Measurements from ENCODE around the gene TAGLN2.
"Not testable (repeated sequence)": the region's sequence is repeated elsewhere in the genome, so short reads cannot be mapped to it uniquely, and the experiment has no call there.

Gene TAGLN2

DNA sequence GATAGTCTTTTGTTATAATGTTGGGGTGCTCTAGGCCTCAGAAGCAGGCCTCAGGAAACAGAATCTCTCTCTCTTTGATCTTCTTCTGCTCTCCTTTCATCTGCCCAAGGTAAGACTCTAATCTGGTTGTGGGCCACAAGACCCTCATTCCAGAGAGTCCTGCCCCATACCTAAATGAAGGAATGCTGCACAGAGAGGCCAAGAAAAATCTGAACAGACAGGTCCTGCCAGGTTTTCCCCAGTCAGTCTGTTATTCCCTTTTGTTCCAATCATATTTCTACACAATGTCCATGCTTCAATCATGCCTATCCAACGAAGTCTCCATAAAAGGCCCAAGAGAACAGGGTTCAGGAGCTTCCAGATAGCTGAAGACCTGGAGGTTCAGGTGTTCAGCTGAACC, 18.3 kb downstream of the TAGLN2 start:
- H3K23ac ChIP-seq (ENCODE audit: low read length in 2 of 2), result no peak overlapping the region
- H2BK120ac ChIP-seq (ENCODE audit: low read depth, low read length), result no peak overlapping the region
- H3K9ac ChIP-seq (ENCODE audit: low read length), result no peak overlapping the region
- H2AK5ac ChIP-seq (ENCODE audit: low read length, severe bottlenecking), result no peak overlapping the region
- no peak overlapping the region for H2BK15ac ChIP-seq (ENCODE audit: low read depth, poor library complexity, severe bottlenecking)
- H3K9me3 ChIP-seq (ENCODE audit: control insufficient read depth, low read length), result peaks cover 7% of the 10 kb centered on the region
- H2AFZ ChIP-seq (ENCODE audit: low read depth, low read length), result no peak overlapping the region
- no peak overlapping the region for H4K8ac ChIP-seq (ENCODE audit: low read length)
- H3K4me2 ChIP-seq (ENCODE audit: low read length, poor library complexity, severe bottlenecking), result no peak overlapping the region
- H3K14ac ChIP-seq (ENCODE audit: low read length in 2 of 2), result no peak overlapping the region
- H3K79me1 ChIP-seq (replicated peaks; ENCODE audit: low read length, poor library complexity, severe bottlenecking), result no peaks in the 10 kb centered on the region
- no peak overlapping the region for H3K27ac ChIP-seq (ENCODE audit: low read length, poor library complexity, severe bottlenecking)
- no peak overlapping the region for H4K91ac ChIP-seq (ENCODE audit: low read length)
- H3K27me3 ChIP-seq (ENCODE audit: control insufficient read depth in 1 of 2, insufficient read depth in 1 of 2, low read length in 2 of 2), result no peaks in the 10 kb centered on the region
- WGBS, result no CpG with 5 or more reads among the region's 1 CpG
- no peak overlapping the region for H2BK5ac ChIP-seq (ENCODE audit: low read depth, low read length, poor library complexity, severe bottlenecking)
- H3K4me3 ChIP-seq (ENCODE audit: insufficient read depth in 1 of 2, low read depth in 1 of 2, low read length in 2 of 2), result no peak overlapping the region
- no peaks in the 10 kb centered on the region for H3K36me3 ChIP-seq (ENCODE audit: control insufficient read depth in 1 of 2, insufficient read depth in 2 of 2, low read depth in 1 of 2, low read length in 2 of 2)
- DNase-seq, result no peak
- peak overlapping the region in 1 of 2 experiments; percentile 80 for H2BK12ac ChIP-seq (ENCODE audit: low read length in 2 of 2)
- H3K4ac ChIP-seq (ENCODE audit: low read depth in 1 of 2, low read length in 2 of 2), result no peak overlapping the region
- H3K4me1 ChIP-seq (ENCODE audit: control insufficient read depth, insufficient read depth, low read depth, low read length), result peaks cover 16% of the 10 kb centered on the region
- no peak overlapping the region for H3K18ac ChIP-seq (ENCODE audit: low read depth in 1 of 2, low read length in 2 of 2)

DNA sequence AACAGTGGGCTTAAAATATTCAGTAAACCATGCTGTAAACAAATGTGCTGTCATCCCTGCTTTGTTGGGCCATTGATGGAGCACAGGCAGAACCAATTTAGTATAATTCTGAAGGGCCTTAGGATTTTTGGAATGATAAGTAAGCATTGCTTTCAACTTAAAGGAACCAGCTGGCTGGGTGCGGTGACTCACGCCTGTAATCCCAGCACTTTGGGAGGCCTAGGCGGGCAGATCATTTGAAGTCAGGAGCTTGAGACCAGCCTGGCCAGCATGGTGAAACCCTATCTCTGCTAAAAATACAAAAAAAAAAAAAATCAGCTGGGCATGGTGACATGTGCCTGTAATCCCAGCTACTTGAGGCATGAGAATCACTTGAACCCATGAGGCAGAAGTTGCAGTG, 21.3 kb downstream of the TAGLN2 start:
- not testable (repeated sequence) for H2BK15ac ChIP-seq (ENCODE audit: low read depth, poor library complexity, severe bottlenecking); H3K4me1 ChIP-seq (ENCODE audit: control insufficient read depth, insufficient read depth, low read depth, low read length); DNase-seq

DNA sequence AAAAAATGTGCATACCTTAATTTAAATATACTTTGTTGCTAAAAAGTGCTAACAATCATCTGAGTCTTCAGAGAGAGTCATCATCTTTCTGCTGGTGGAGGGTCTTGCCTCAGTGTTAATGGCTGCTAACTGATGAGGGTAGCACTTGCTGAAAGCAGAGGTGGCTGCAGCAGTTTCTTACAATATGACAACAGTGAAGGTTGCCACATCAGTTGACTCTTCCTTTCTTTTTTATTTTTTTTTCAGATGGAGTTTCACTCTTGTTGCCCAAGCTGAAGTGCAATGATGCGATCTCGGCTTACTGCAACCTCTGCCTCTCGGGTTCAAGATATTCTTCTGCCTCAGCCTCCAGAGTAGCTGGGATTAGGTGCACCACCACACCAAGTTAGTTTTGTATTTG, 22.8 kb downstream of the TAGLN2 start:
- Histone ChIP-seq H3K14ac (ENCODE audit: low read length in 2 of 2) (no peak overlapping the region), H2BK120ac (ENCODE audit: low read depth, low read length) (no peak overlapping the region), H2BK5ac (ENCODE audit: low read depth, low read length, poor library complexity, severe bottlenecking) (no peak overlapping the region), H2BK12ac (ENCODE audit: low read length in 2 of 2) (no peak overlapping the region), H3K79me1 (replicated peaks; ENCODE audit: low read length, poor library complexity, severe bottlenecking) (no peaks in the 10 kb centered on the region), H3K4me2 (ENCODE audit: low read length, poor library complexity, severe bottlenecking) (no peak overlapping the region), H3K4ac (ENCODE audit: low read depth in 1 of 2, low read length in 2 of 2) (no peak overlapping the region), H3K4me3 (ENCODE audit: insufficient read depth in 1 of 2, low read depth in 1 of 2, low read length in 2 of 2) (no peak overlapping the region), H2AFZ (ENCODE audit: low read depth, low read length) (no peak overlapping the region), H3K27ac (ENCODE audit: low read length, poor library complexity, severe bottlenecking) (no peak overlapping the region), H3K4me1 (ENCODE audit: control insufficient read depth, insufficient read depth, low read depth, low read length) (peaks cover 12% of the 10 kb centered on the region), H3K27me3 (ENCODE audit: control insufficient read depth in 1 of 2, insufficient read depth in 1 of 2, low read length in 2 of 2) (peaks cover 0 to 4% of the 10 kb centered on the region in 2 experiments), H3K36me3 (ENCODE audit: control insufficient read depth in 1 of 2, insufficient read depth in 2 of 2, low read depth in 1 of 2, low read length in 2 of 2) (no peaks in the 10 kb centered on the region), H4K8ac (ENCODE audit: low read length) (no peak overlapping the region), H2AK5ac (ENCODE audit: low read length, severe bottlenecking) (no peak overlapping the region), H2BK15ac (ENCODE audit: low read depth, poor library complexity, severe bottlenecking) (no peak overlapping the region), H3K23ac (ENCODE audit: low read length in 2 of 2) (no peak overlapping the region), H3K18ac (ENCODE audit: low read depth in 1 of 2, low read length in 2 of 2) (no peak overlapping the region), H3K9me3 (ENCODE audit: control insufficient read depth, low read length) (peaks cover 7% of the 10 kb centered on the region), H3K9ac (ENCODE audit: low read length) (no peak overlapping the region), H4K91ac (ENCODE audit: low read length) (no peak overlapping the region)
- 96% methylated on average over 3 of the region's 3 CpGs for WGBS
- DNase-seq, result no peak

More for the DNA sequence above, 21.3 kb downstream of the TAGLN2 start:
- not testable (repeated sequence) for H3K23ac ChIP-seq (ENCODE audit: low read length in 2 of 2); H4K8ac ChIP-seq (ENCODE audit: low read length); H3K14ac ChIP-seq (ENCODE audit: low read length in 2 of 2); H2AK5ac ChIP-seq (ENCODE audit: low read length, severe bottlenecking); H2BK120ac ChIP-seq (ENCODE audit: low read depth, low read length); H2BK5ac ChIP-seq (ENCODE audit: low read depth, low read length, poor library complexity, severe bottlenecking); H3K79me1 ChIP-seq (replicated peaks; ENCODE audit: low read length, poor library complexity, severe bottlenecking); H3K9ac ChIP-seq (ENCODE audit: low read length); H2AFZ ChIP-seq (ENCODE audit: low read depth, low read length); H2BK12ac ChIP-seq (ENCODE audit: low read length in 2 of 2); H3K27ac ChIP-seq (ENCODE audit: low read length, poor library complexity, severe bottlenecking); H3K4me2 ChIP-seq (ENCODE audit: low read length, poor library complexity, severe bottlenecking); H4K91ac ChIP-seq (ENCODE audit: low read length); H3K4me3 ChIP-seq (ENCODE audit: insufficient read depth in 1 of 2, low read depth in 1 of 2, low read length in 2 of 2); H3K18ac ChIP-seq (ENCODE audit: low read depth in 1 of 2, low read length in 2 of 2); H3K9me3 ChIP-seq (ENCODE audit: control insufficient read depth, low read length); H3K27me3 ChIP-seq (ENCODE audit: control insufficient read depth in 1 of 2, insufficient read depth in 1 of 2, low read length in 2 of 2); H3K36me3 ChIP-seq (ENCODE audit: control insufficient read depth in 1 of 2, insufficient read depth in 2 of 2, low read depth in 1 of 2, low read length in 2 of 2); H3K4ac ChIP-seq (ENCODE audit: low read depth in 1 of 2, low read length in 2 of 2)
- 65% methylated on average over 3 of the region's 3 CpGs for WGBS

DNA sequence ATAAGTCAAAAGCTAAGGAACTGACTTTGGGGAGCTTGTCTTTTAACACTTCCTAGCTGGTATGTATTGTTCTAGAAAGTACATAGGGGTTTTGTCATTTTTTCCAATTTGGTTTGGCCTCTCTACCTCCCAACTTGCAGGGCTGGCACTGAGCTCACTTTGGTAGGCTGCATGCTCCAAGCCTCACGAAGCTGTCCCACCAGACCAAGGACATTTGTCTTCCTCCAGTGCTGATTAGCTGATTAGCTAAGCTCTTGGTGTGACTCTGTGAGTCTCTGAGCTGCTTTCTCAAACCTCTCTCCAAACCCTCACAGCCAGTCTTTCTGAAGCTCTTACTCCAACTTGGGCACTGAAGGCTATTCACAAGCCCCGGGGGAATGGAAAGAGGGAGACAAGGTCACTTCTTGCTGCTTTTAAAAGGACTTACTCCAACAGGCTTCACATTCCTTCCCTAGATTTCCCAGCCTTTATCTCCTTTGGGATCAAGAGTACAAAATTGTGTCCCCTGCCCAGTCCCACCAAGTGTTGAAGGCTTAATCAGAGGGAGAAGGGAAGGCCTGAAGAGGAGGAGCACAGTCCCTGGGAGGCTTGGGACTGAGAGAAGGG, 24.4 kb downstream of the TAGLN2 start:
- H3K27me3 ChIP-seq (ENCODE audit: control insufficient read depth in 1 of 2, insufficient read depth in 1 of 2, low read length in 2 of 2), result peaks cover 0 to 4% of the 10 kb centered on the region in 2 experiments
- H3K4me2 ChIP-seq (ENCODE audit: low read length, poor library complexity, severe bottlenecking), result no peak overlapping the region
- H3K4me1 ChIP-seq (ENCODE audit: control insufficient read depth, insufficient read depth, low read depth, low read length), result peaks cover 12% of the 10 kb centered on the region
- peak overlapping the region in 1 of 2 experiments; percentile 24 for H3K4ac ChIP-seq (ENCODE audit: low read depth in 1 of 2, low read length in 2 of 2)
- no peaks in the 10 kb centered on the region for H3K79me1 ChIP-seq (replicated peaks; ENCODE audit: low read length, poor library complexity, severe bottlenecking)
- peak; percentile 43 for DNase-seq
- H3K27ac ChIP-seq (ENCODE audit: low read length, poor library complexity, severe bottlenecking), result no peak overlapping the region
- H4K91ac ChIP-seq (ENCODE audit: low read length), result no peak overlapping the region
- no peak overlapping the region for H3K14ac ChIP-seq (ENCODE audit: low read length in 2 of 2)
- no peak overlapping the region for H2BK5ac ChIP-seq (ENCODE audit: low read depth, low read length, poor library complexity, severe bottlenecking)
- H2BK120ac ChIP-seq (ENCODE audit: low read depth, low read length), result peak overlapping the region; percentile 12
- no peak overlapping the region for H3K23ac ChIP-seq (ENCODE audit: low read length in 2 of 2)
- no peak overlapping the region for H3K18ac ChIP-seq (ENCODE audit: low read depth in 1 of 2, low read length in 2 of 2)
- WGBS, result 66% methylated on average over 2 of the region's 2 CpGs
- H2BK15ac ChIP-seq (ENCODE audit: low read depth, poor library complexity, severe bottlenecking), result no peak overlapping the region
- no peak overlapping the region for H4K8ac ChIP-seq (ENCODE audit: low read length)
- no peak overlapping the region for H2AFZ ChIP-seq (ENCODE audit: low read depth, low read length)
- no peaks in the 10 kb centered on the region for H3K36me3 ChIP-seq (ENCODE audit: control insufficient read depth in 1 of 2, insufficient read depth in 2 of 2, low read depth in 1 of 2, low read length in 2 of 2)
- no peak overlapping the region for H2BK12ac ChIP-seq (ENCODE audit: low read length in 2 of 2)
- peak overlapping the region; percentile 64 for H3K9ac ChIP-seq (ENCODE audit: low read length)
- no peak overlapping the region for H3K4me3 ChIP-seq (ENCODE audit: insufficient read depth in 1 of 2, low read depth in 1 of 2, low read length in 2 of 2)
- peaks cover 7% of the 10 kb centered on the region for H3K9me3 ChIP-seq (ENCODE audit: control insufficient read depth, low read length)
- no peak overlapping the region for H2AK5ac ChIP-seq (ENCODE audit: low read length, severe bottlenecking)
